Measurements from ENCODE around the gene MEIS2.

- TF ChIP-seq CTCF (IDR thresholded peaks at IDR 0.05) (no peak), POLR2AphosphoS5 (IDR thresholded peaks at IDR 0.05) (no peak), EP300 (IDR thresholded peaks at IDR 0.05) (no peak), POLR2A (IDR thresholded peaks at IDR 0.05) (no peak)
Observed at GRCh38 chr15:36874930-36875329, 225.4 kb downstream of the MEIS2 start.
